Neural progenitor cell (in vitro differentiated cells): ENCODE results near the gene FHOD1. TPM values are rescaled to one million over a fixed set of nuclear protein-coding genes. Genes with fewer than 3 reads are reported as not detected.

Experiments used
- DNase-seq: peaks from one replicate; pipeline ENCODE4 v3.0.0-alpha.2; 2016; ENCODE audit warnings: low spot score
- H2AFZ ChIP-seq: fragments of 200-600 bp; sonication (generic); replicated peaks from 2 replicates; pipeline ENCODE4 v1.6.1; 2016; ENCODE audit warnings: antibody characterized with exemption
- H3F3A ChIP-seq: fragments of 200-600 bp; sonication (generic); 2 replicates; pipeline ENCODE4 v1.6.1; 2016; ENCODE audit warnings: antibody characterized with exemption, low read depth
- H3K27ac ChIP-seq: fragments of 200-600 bp; sonication (generic); 2 replicates; pipeline ENCODE4 v1.5.1; 2016; ENCODE audit warnings: mild to moderate bottlenecking
- H3K27me3 ChIP-seq: fragments of 200-600 bp; sonication (generic); 2 replicates; pipeline ENCODE4 v1.6.1; 2016; ENCODE audit warnings: mild to moderate bottlenecking, moderate library complexity
- H3K36me3 ChIP-seq: fragments of 200-600 bp; sonication (generic); 2 replicates; pipeline ENCODE4 v1.5.1; 2016
- H3K4me1 ChIP-seq: fragments of 200-600 bp; sonication (generic); 2 replicates; pipeline ENCODE4 v1.6.1; 2016; ENCODE audit warnings: mixed run types
- H3K4me2 ChIP-seq: fragments of 200-600 bp; sonication (generic); 2 replicates; pipeline ENCODE4 v1.6.1; 2016
- H3K4me3 ChIP-seq: fragments of 200-600 bp; sonication (generic); 2 replicates; pipeline ENCODE4 v1.5.1; 2016
- H3K79me2 ChIP-seq: fragments of 200-600 bp; sonication (generic); 2 replicates; pipeline ENCODE4 v1.6.1; 2016; ENCODE audit warnings: low read depth
- H3K9ac ChIP-seq: fragments of 200-600 bp; sonication (generic); 2 replicates; pipeline ENCODE4 v1.6.1; 2016
- H3K9me3 ChIP-seq: fragments of 200-600 bp; sonication (generic); 2 replicates; pipeline ENCODE4 v1.5.1; 2016; ENCODE audit warnings: low read depth
- H4K20me1 ChIP-seq: fragments of 200-600 bp; sonication (generic); 2 replicates; pipeline ENCODE4 v1.6.1; 2016; ENCODE audit warnings: low read depth
- H3K27ac Mint-ChIP-seq: 3 replicates; pipeline ENCODE4 v1.8.0; 2021; ENCODE audit warnings: mixed read lengths
- H3K27me3 Mint-ChIP-seq: 2 replicates; pipeline ENCODE4 v1.8.0; 2022; ENCODE audit warnings: low read depth, mild to moderate bottlenecking, inconsistent platforms, moderate library complexity, mixed read lengths; ENCODE audit not compliant: insufficient read depth
- H3K36me3 Mint-ChIP-seq: 3 replicates; pipeline ENCODE4 v1.8.0; 2021; ENCODE audit warnings: mixed read lengths
- H3K4me1 Mint-ChIP-seq: 3 replicates; pipeline ENCODE4 v1.8.0; 2021; ENCODE audit warnings: mixed read lengths
- H3K4me3 Mint-ChIP-seq: 3 replicates; pipeline ENCODE4 v1.8.0; 2021; ENCODE audit warnings: mild to moderate bottlenecking, moderate library complexity, mixed read lengths
- H3K9me3 Mint-ChIP-seq: 3 replicates; pipeline ENCODE4 v1.8.0; 2020; ENCODE audit warnings: mixed read lengths
- CTCF ChIP-seq: fragments of 200-600 bp; sonication (generic); IDR thresholded peaks from 2 replicates; pipeline ENCODE4 v1.5.1; 2017; ENCODE audit warnings: antibody characterized with exemption, mild to moderate bottlenecking
- EZH2 ChIP-seq: fragments of 200-600 bp; sonication (generic); IDR thresholded peaks from 2 replicates; pipeline ENCODE4 v1.6.1; 2017; ENCODE audit warnings: antibody characterized with exemption, mild to moderate bottlenecking, moderate library complexity
- EZH2phosphoT487 ChIP-seq: fragments of 200-600 bp; sonication (generic); IDR thresholded peaks from 2 replicates; pipeline ENCODE4 v1.6.1; 2017; ENCODE audit warnings: antibody characterized with exemption
- total RNA-seq: library from RNA; depleted of rRNA; stranded (reverse); fragments of >200 nt; gene quantifications from 2 replicates; pipeline ENCODE4 v1.2.3, GENCODE V29; 2015; ENCODE audit warnings: low replicate concordance

Gene FHOD1
- total RNA-seq, 1 donor from 2014 or later = 5.5 TPM

- Histone ChIP-seq H3F3A (peaks cover 7% of the 10 kb centered on the region), H2AFZ (no peak overlapping the region), H3K4me1 (peaks cover 9% of the 10 kb centered on the region), H3K4me2 (no peak overlapping the region), H3K9me3 (no peaks in the 10 kb centered on the region), H3K36me3 (no peaks in the 10 kb centered on the region), H3K79me2 (no peaks in the 10 kb centered on the region), H3K4me3 (no peak overlapping the region), H3K27me3 (no peaks in the 10 kb centered on the region), H3K27ac (no peak overlapping the region), H3K9ac (no peak overlapping the region), H4K20me1 (peaks cover 7% of the 10 kb centered on the region)
- TF ChIP-seq CTCF = no peak
- no peak for TF ChIP-seq EZH2
- no peak for TF ChIP-seq EZH2phosphoT487
- DNase-seq = no peak
- Mint-ChIP-seq H3K27me3 (peaks cover 8% of the 10 kb centered on the region), H3K4me3 (no peak overlapping the region), H3K4me1 (peaks cover 4% of the 10 kb centered on the region), H3K9me3 (no peaks in the 10 kb centered on the region), H3K27ac (no peak overlapping the region), H3K36me3 (peaks cover 3% of the 10 kb centered on the region)
Measured at GRCh38 chr16:67211674-67212073, 35.6 kb downstream of the FHOD1 start.

GRCh38 chr16:67210069-67210937, 37.0 kb downstream of the FHOD1 start:
- Mint-ChIP-seq H3K27ac (no peak overlapping the region), H3K9me3 (no peaks in the 10 kb centered on the region), H3K27me3 (peaks cover 6% of the 10 kb centered on the region), H3K4me1 (peaks cover 7% of the 10 kb centered on the region), H3K4me3 (no peak overlapping the region), H3K36me3 (peaks cover 6% of the 10 kb centered on the region)
- no peaks in the 10 kb centered on the region for H3K27me3 ChIP-seq
- peaks cover 14% of the 10 kb centered on the region for H3K4me1 ChIP-seq
- H3K36me3 ChIP-seq = no peaks in the 10 kb centered on the region
- no peaks in the 10 kb centered on the region for H3K9me3 ChIP-seq
- no peak for DNase-seq
- no peak overlapping the region for H3K4me3 ChIP-seq
- no peak for TF ChIP-seq CTCF
- H3K4me2 ChIP-seq = no peak overlapping the region
- peaks cover 12% of the 10 kb centered on the region for H3F3A ChIP-seq
- no peak overlapping the region for H3K27ac ChIP-seq
- no peaks in the 10 kb centered on the region for H3K79me2 ChIP-seq
- H4K20me1 ChIP-seq = peaks cover 7% of the 10 kb centered on the region
- H2AFZ ChIP-seq = no peak overlapping the region
- no peak overlapping the region for H3K9ac ChIP-seq

GRCh38 chr16:67209565-67209964, 37.7 kb downstream of the FHOD1 start:
- DNase-seq = no peak
- H3K4me3 Mint-ChIP-seq = no peak overlapping the region
- peaks cover 7% of the 10 kb centered on the region for H3K4me1 Mint-ChIP-seq
- Histone ChIP-seq H2AFZ (no peak overlapping the region), H3K79me2 (no peaks in the 10 kb centered on the region), H3K4me2 (no peak overlapping the region), H3K36me3 (no peaks in the 10 kb centered on the region), H3K4me1 (peaks cover 14% of the 10 kb centered on the region), H3K4me3 (no peak overlapping the region), H3K9ac (no peak overlapping the region), H3K27me3 (no peaks in the 10 kb centered on the region), H3K27ac (no peak overlapping the region), H3F3A (peaks cover 12% of the 10 kb centered on the region), H4K20me1 (peaks cover 7% of the 10 kb centered on the region), H3K9me3 (no peaks in the 10 kb centered on the region)
- peaks cover 6% of the 10 kb centered on the region for H3K27me3 Mint-ChIP-seq
- H3K27ac Mint-ChIP-seq = no peak overlapping the region
- TF ChIP-seq EZH2phosphoT487 = no peak
- no peak for TF ChIP-seq EZH2
- no peak for TF ChIP-seq CTCF
- H3K9me3 Mint-ChIP-seq = no peaks in the 10 kb centered on the region
- H3K36me3 Mint-ChIP-seq = peaks cover 6% of the 10 kb centered on the region
